HEK293 (cell line): ENCODE data around the gene ZNF260.

Experiments
- HOXA7 ChIP-seq: sonication (generic); formaldehyde crosslinking; IDR thresholded peaks from 2 replicates; pipeline ENCODE4 v1.8.1; 2022; ENCODE audit warnings: missing genetic modification reagents, borderline replicate concordance
- HOXC10 ChIP-seq: sonication (generic); formaldehyde crosslinking; IDR thresholded peaks from 2 replicates; pipeline ENCODE4 v1.8.1; 2023; ENCODE audit warnings: mild to moderate bottlenecking, missing genetic modification reagents
- KLF10 ChIP-seq: fragments of 450-650 bp; IDR thresholded peaks from 2 replicates; pipeline ENCODE4 v1.5.1; 2018; ENCODE audit warnings: missing biosample characterization, mild to moderate bottlenecking, missing genetic modification characterization
- SP2 ChIP-seq: fragments of 450-650 bp; formaldehyde crosslinking; IDR thresholded peaks from 2 replicates; pipeline ENCODE4 v1.5.1; 2016; ENCODE audit warnings: missing biosample characterization, missing genetic modification characterization
- WT1 ChIP-seq: fragments of 450-650 bp; formaldehyde crosslinking; IDR thresholded peaks from 2 replicates; pipeline ENCODE4 v1.5.1; 2016; ENCODE audit warnings: missing biosample characterization, missing genetic modification characterization
- ZBTB20 ChIP-seq: fragments of 450-650 bp; formaldehyde crosslinking; IDR thresholded peaks from 2 replicates; pipeline ENCODE4 v1.5.1; 2016; ENCODE audit warnings: missing biosample characterization, missing genetic modification characterization
- ZEB2 ChIP-seq: fragments of 450-650 bp; formaldehyde crosslinking; IDR thresholded peaks from 2 replicates; pipeline ENCODE4 v1.5.1; 2016; ENCODE audit warnings: missing biosample characterization, missing genetic modification characterization
- ZNF10 ChIP-seq: fragments of 450-650 bp; formaldehyde crosslinking; IDR thresholded peaks from 2 replicates; pipeline ENCODE4 v1.5.1; 2017; ENCODE audit warnings: missing biosample characterization, missing genetic modification characterization
- ZNF114 ChIP-seq: fragments of 450-650 bp; formaldehyde crosslinking; IDR thresholded peaks from 2 replicates; pipeline ENCODE4 v1.5.0; 2017; ENCODE audit warnings: missing biosample characterization, missing genetic modification characterization
- ZNF335 ChIP-seq: fragments of 450-650 bp; formaldehyde crosslinking; conservative IDR thresholded peaks from 2 replicates; pipeline ENCODE4 v1.5.1; 2016; ENCODE audit warnings: missing biosample characterization, missing genetic modification characterization
- ZNF433 ChIP-seq: fragments of 450-650 bp; formaldehyde crosslinking; IDR thresholded peaks from 2 replicates; pipeline ENCODE4 v1.5.1; 2016; ENCODE audit warnings: missing biosample characterization, missing genetic modification characterization, low read depth
- ZNF473 ChIP-seq: fragments of 450-650 bp; formaldehyde crosslinking; IDR thresholded peaks from 2 replicates; pipeline ENCODE4 v1.5.1; 2017; ENCODE audit warnings: missing biosample characterization, missing genetic modification characterization
- ZNF521 ChIP-seq: fragments of 450-650 bp; formaldehyde crosslinking; IDR thresholded peaks from 2 replicates; pipeline ENCODE4 v1.5.1; 2017; ENCODE audit warnings: missing biosample characterization, mild to moderate bottlenecking, missing genetic modification characterization
- ZNF544 ChIP-seq: fragments of 450-650 bp; formaldehyde crosslinking; IDR thresholded peaks from 2 replicates; pipeline ENCODE4 v1.5.0; 2017; ENCODE audit warnings: missing biosample characterization, missing genetic modification characterization
- ZNF561 ChIP-seq: fragments of 450-650 bp; IDR thresholded peaks from 2 replicates; pipeline ENCODE4 v1.5.1; 2018; ENCODE audit warnings: missing biosample characterization, missing genetic modification characterization, borderline replicate concordance
- ZNF596 ChIP-seq: fragments of 450-650 bp; IDR thresholded peaks from 2 replicates; pipeline ENCODE4 v1.5.0; 2018; ENCODE audit warnings: missing biosample characterization, mild to moderate bottlenecking, missing genetic modification characterization, moderate library complexity
- ZNF623 ChIP-seq: fragments of 450-650 bp; formaldehyde crosslinking; IDR thresholded peaks from 2 replicates; pipeline ENCODE4 v1.5.1; 2016; ENCODE audit warnings: missing biosample characterization, missing genetic modification characterization
- ZNF658 ChIP-seq: fragments of 450-650 bp; formaldehyde crosslinking; IDR thresholded peaks from 2 replicates; pipeline ENCODE4; 2016; ENCODE audit warnings: missing biosample characterization, missing genetic modification characterization
- TF ChIP-seq, protein P1 (sequence below): fragments of 450-650 bp; formaldehyde crosslinking; conservative IDR thresholded peaks from 2 replicates; pipeline ENCODE4 v1.5.1; 2016; ENCODE audit warnings: low read depth, missing biosample characterization, missing genetic modification characterization
- TF ChIP-seq, protein P2 (sequence below): fragments of 450-650 bp; formaldehyde crosslinking; IDR thresholded peaks from 2 replicates; pipeline ENCODE4 v1.5.1; 2016; ENCODE audit warnings: missing biosample characterization, missing genetic modification characterization, borderline replicate concordance
- TF ChIP-seq, protein P3 (sequence below): fragments of 450-650 bp; formaldehyde crosslinking; IDR thresholded peaks from 2 replicates; pipeline ENCODE4 v1.5.1; 2016; ENCODE audit warnings: missing biosample characterization, missing genetic modification characterization
- TF ChIP-seq, protein P4 (sequence below): fragments of 450-650 bp; formaldehyde crosslinking; IDR thresholded peaks from 2 replicates; pipeline ENCODE4 v1.5.1; 2016; ENCODE audit warnings: missing biosample characterization, missing genetic modification characterization
- TF ChIP-seq, protein P5 (sequence below): fragments of 450-650 bp; formaldehyde crosslinking; IDR thresholded peaks from 2 replicates; pipeline ENCODE4 v1.5.1; 2016; ENCODE audit warnings: missing biosample characterization, missing genetic modification characterization

ZNF260 gene

DNA sequence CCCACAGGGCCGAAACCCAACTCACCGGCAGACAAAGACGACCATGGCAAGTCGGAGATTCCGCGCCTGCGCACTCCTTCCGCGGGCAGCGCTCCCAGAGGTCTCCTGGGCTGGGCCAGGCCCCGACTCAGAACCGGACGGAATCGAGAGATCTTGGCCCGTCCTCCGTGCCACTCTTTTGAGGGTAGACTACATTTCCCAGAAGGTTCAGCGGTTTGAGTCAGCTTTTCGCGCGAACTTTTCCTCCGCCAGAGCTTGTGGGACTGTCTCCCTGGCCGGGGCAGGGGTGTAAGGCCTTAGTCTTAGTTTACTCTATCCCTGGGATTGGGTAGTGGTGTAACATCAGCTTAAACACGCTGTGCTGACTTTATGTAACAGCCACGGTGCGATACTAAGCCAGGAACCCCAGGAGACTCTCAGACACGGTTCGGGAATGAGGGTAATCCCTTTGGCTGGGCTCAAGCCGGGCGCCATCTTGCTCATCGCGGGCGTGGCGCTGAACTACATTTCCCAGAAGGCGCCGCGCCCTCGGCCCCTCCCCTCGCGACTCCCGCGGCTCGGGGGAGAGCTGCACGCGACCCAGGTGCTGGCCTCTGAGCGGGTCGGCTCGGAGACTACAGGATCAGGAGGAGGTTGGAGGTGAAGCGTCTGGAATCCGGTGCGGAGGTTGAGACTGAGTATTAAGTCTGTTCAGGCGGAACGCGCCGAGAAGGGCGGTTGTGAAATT, at the start of gene ZNF260 (continued):
- TF ChIP-seq ZNF433 (tag by site-specific recombination) (no peak), ZNF335 (tag by site-specific recombination) (peak; percentile 97), WT1 (tag by site-specific recombination) (no peak), ZNF521 (tag by site-specific recombination) (no peak), ZNF114 (tag by site-specific recombination) (no peak), ZEB2 (tag by site-specific recombination) (peak; percentile 96), ZNF544 (tag by site-specific recombination) (no peak), KLF10 (tag by site-specific recombination) (peak; percentile 91), ZNF561 (tag by site-specific recombination) (peak; percentile 99), ZNF10 (tag by site-specific recombination) (0 out of 2 replicates have a peak, but pooled peaks have one; percentile 60), ZNF473 (no peak), ZNF658 (no peak), ZNF596 (tag by site-specific recombination) (no peak), ZBTB20 (peak; percentile 99), HOXA7 (CRISPR knock-in tag) (no peak), HOXC10 (CRISPR knock-in tag) (no peak), SP2 (tag by site-specific recombination) (peak; percentile 37), ZNF623 (tag by site-specific recombination) (peak; percentile 42; the same call in 1 of the 2 replicates)
- TF ChIP-seq, protein P1, sequence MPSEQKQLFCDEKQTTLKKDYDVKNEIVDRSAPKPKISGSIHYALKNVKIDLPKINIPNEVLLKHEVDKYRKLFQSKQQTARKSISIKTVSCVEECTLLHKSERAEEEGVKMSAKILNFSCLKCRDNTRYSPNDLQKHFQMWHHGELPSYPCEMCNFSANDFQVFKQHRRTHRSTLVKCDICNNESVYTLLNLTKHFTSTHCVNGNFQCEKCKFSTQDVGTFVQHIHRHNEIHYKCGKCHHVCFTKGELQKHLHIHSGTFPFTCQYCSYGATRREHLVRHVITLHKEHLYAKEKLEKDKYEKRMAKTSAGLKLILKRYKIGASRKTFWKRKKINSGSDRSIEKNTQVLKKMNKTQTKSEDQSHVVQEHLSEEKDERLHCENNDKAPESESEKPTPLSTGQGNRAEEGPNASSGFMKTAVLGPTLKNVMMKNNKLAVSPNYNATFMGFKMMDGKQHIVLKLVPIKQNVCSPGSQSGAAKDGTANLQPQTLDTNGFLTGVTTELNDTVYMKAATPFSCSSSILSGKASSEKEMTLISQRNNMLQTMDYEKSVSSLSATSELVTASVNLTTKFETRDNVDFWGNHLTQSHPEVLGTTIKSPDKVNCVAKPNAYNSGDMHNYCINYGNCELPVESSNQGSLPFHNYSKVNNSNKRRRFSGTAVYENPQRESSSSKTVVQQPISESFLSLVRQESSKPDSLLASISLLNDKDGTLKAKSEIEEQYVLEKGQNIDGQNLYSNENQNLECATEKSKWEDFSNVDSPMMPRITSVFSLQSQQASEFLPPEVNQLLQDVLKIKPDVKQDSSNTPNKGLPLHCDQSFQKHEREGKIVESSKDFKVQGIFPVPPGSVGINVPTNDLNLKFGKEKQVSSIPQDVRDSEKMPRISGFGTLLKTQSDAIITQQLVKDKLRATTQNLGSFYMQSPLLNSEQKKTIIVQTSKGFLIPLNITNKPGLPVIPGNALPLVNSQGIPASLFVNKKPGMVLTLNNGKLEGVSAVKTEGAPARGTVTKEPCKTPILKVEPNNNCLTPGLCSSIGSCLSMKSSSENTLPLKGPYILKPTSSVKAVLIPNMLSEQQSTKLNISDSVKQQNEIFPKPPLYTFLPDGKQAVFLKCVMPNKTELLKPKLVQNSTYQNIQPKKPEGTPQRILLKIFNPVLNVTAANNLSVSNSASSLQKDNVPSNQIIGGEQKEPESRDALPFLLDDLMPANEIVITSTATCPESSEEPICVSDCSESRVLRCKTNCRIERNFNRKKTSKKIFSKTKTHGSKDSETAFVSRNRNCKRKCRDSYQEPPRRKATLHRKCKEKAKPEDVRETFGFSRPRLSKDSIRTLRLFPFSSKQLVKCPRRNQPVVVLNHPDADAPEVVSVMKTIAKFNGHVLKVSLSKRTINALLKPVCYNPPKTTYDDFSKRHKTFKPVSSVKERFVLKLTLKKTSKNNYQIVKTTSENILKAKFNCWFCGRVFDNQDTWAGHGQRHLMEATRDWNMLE (tag by site-specific recombination) = peak; percentile 71
- TF ChIP-seq, protein P2, sequence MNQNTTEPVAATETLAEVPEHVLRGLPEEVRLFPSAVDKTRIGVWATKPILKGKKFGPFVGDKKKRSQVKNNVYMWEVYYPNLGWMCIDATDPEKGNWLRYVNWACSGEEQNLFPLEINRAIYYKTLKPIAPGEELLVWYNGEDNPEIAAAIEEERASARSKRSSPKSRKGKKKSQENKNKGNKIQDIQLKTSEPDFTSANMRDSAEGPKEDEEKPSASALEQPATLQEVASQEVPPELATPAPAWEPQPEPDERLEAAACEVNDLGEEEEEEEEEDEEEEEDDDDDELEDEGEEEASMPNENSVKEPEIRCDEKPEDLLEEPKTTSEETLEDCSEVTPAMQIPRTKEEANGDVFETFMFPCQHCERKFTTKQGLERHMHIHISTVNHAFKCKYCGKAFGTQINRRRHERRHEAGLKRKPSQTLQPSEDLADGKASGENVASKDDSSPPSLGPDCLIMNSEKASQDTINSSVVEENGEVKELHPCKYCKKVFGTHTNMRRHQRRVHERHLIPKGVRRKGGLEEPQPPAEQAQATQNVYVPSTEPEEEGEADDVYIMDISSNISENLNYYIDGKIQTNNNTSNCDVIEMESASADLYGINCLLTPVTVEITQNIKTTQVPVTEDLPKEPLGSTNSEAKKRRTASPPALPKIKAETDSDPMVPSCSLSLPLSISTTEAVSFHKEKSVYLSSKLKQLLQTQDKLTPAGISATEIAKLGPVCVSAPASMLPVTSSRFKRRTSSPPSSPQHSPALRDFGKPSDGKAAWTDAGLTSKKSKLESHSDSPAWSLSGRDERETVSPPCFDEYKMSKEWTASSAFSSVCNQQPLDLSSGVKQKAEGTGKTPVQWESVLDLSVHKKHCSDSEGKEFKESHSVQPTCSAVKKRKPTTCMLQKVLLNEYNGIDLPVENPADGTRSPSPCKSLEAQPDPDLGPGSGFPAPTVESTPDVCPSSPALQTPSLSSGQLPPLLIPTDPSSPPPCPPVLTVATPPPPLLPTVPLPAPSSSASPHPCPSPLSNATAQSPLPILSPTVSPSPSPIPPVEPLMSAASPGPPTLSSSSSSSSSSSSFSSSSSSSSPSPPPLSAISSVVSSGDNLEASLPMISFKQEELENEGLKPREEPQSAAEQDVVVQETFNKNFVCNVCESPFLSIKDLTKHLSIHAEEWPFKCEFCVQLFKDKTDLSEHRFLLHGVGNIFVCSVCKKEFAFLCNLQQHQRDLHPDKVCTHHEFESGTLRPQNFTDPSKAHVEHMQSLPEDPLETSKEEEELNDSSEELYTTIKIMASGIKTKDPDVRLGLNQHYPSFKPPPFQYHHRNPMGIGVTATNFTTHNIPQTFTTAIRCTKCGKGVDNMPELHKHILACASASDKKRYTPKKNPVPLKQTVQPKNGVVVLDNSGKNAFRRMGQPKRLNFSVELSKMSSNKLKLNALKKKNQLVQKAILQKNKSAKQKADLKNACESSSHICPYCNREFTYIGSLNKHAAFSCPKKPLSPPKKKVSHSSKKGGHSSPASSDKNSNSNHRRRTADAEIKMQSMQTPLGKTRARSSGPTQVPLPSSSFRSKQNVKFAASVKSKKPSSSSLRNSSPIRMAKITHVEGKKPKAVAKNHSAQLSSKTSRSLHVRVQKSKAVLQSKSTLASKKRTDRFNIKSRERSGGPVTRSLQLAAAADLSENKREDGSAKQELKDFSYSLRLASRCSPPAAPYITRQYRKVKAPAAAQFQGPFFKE (tag by site-specific recombination) = no peak
- TF ChIP-seq, protein P3, sequence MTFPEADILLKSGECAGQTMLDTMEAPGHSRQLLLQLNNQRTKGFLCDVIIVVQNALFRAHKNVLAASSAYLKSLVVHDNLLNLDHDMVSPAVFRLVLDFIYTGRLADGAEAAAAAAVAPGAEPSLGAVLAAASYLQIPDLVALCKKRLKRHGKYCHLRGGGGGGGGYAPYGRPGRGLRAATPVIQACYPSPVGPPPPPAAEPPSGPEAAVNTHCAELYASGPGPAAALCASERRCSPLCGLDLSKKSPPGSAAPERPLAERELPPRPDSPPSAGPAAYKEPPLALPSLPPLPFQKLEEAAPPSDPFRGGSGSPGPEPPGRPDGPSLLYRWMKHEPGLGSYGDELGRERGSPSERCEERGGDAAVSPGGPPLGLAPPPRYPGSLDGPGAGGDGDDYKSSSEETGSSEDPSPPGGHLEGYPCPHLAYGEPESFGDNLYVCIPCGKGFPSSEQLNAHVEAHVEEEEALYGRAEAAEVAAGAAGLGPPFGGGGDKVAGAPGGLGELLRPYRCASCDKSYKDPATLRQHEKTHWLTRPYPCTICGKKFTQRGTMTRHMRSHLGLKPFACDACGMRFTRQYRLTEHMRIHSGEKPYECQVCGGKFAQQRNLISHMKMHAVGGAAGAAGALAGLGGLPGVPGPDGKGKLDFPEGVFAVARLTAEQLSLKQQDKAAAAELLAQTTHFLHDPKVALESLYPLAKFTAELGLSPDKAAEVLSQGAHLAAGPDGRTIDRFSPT (tag by site-specific recombination) = peak; percentile 89
- TF ChIP-seq, protein P4, sequence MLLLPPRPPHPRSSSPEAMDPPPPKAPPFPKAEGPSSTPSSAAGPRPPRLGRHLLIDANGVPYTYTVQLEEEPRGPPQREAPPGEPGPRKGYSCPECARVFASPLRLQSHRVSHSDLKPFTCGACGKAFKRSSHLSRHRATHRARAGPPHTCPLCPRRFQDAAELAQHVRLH (tag by site-specific recombination) = peak; percentile 57; the same call in 1 of the 2 replicates
- TF ChIP-seq, protein P5, sequence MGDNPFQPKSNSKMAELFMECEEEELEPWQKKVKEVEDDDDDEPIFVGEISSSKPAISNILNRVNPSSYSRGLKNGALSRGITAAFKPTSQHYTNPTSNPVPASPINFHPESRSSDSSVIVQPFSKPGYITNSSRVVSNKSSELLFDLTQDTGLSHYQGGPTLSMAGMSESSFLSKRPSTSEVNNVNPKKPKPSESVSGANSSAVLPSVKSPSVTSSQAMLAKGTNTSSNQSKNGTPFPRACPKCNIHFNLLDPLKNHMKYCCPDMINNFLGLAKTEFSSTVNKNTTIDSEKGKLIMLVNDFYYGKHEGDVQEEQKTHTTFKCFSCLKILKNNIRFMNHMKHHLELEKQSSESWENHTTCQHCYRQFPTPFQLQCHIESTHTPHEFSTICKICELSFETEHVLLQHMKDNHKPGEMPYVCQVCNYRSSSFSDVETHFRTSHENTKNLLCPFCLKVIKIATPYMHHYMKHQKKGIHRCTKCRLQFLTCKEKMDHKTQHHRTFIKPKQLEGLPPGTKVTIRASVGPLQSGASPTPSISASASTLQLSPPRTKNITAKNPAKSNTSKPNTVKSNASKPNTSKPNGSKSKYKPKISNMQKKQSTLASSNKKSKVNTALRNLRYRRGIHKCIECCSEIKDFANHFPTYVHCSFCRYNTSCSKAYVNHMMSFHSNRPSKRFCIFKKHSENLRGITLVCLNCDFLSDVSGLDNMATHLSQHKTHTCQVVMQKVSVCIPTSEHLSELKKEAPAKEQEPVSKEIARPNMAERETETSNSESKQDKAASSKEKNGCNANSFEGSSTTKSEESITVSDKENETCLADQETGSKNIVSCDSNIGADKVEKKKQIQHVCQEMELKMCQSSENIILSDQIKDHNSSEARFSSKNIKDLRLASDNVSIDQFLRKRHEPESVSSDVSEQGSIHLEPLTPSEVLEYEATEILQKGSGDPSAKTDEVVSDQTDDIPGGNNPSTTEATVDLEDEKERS (tag by site-specific recombination) = peak; percentile 81; the same call in 1 of the 2 replicates
